K562 (cell line): ENCODE data around the gene CFAP298. TPM values are rescaled to one million over a fixed set of nuclear protein-coding genes. Genes with fewer than 3 reads are reported as not detected.

ENCODE experiments used
- GTF2B ChIP-seq: IDR thresholded peaks from 2 replicates; pipeline ENCODE4 v1.6.1; 2011; ENCODE audit not compliant: insufficient read length; ENCODE audit errors: extremely low read depth
- LARP7 ChIP-seq: fragments of 450-650 bp; IDR thresholded peaks from 2 replicates; pipeline ENCODE4 v1.6.1; 2016
- POLR3A ChIP-seq: IDR thresholded peaks from 2 replicates; pipeline ENCODE4 v1.6.1; 2011; ENCODE audit warnings: borderline replicate concordance, mild to moderate bottlenecking, moderate library complexity; ENCODE audit not compliant: insufficient read length, insufficient read depth; ENCODE audit errors: extremely low read depth
- ZNF76 ChIP-seq: fragments of 250-450 bp; sonication (Bioruptor Pico); IDR thresholded peaks from 2 replicates; pipeline ENCODE4 v1.4.0; 2020; ENCODE audit warnings: mild to moderate bottlenecking, moderate library complexity, borderline replicate concordance
- polyA plus RNA-seq, 8 experiments: library from polyadenylated mRNA; depleted of rRNA in 4 of 8; stranded (reverse) in 5 of 8; unstranded in 3 of 8; fragments of >200 nt; fragmentation: Nextera tagmentation in 2 of 8; fragmentation: Illumina TruSeq in 1 of 8; extraction: Ambion mirVana in 2 of 8; extraction: Trizol in 1 of 8; gene quantifications; 2 replicates each; pipeline versions ENCODE4 v1.2.1 to v1.2.3, GENCODE V29; 2011 to 2014; ENCODE audit warnings: inconsistent platforms in 1 of 8, missing spikeins in 1 of 8
- total RNA-seq, 7 experiments: library from RNA; depleted of rRNA in 6 of 7; stranded (reverse); fragments of >200 nt in 6 of 7; fragmentation: Illumina TruSeq in 2 of 7; extraction: Trizol in 2 of 7; gene quantifications; 2 replicates each; pipeline versions ENCODE4 v1.2.1 to v1.2.3, GENCODE V29; 2011 to 2021; ENCODE audit warnings: low replicate concordance in 1 of 7
- TF ChIP-seq, protein P1 (sequence below): fragments of 200-600 bp; sonication (generic); IDR thresholded peaks from one replicate; pipeline ENCODE4 v1.6.1; 2012; ENCODE audit warnings: mild to moderate bottlenecking, low read depth, low read length, inconsistent platforms
- TF ChIP-seq, protein P2 (sequence below): fragments of 450-650 bp; conservative IDR thresholded peaks from 2 replicates; pipeline ENCODE4 v1.6.1; 2016; ENCODE audit warnings: missing genetic modification characterization, low read depth, mild to moderate bottlenecking, control low read depth, missing compliant biosample characterization

The CFAP298 gene
- total and polyA plus RNA-seq, 9 of the 15 experiments (the other 6 are each of a cell fraction or from before 2014, with no cell fraction given), result 31.4 to 178 (median 89.7) TPM

DNA sequence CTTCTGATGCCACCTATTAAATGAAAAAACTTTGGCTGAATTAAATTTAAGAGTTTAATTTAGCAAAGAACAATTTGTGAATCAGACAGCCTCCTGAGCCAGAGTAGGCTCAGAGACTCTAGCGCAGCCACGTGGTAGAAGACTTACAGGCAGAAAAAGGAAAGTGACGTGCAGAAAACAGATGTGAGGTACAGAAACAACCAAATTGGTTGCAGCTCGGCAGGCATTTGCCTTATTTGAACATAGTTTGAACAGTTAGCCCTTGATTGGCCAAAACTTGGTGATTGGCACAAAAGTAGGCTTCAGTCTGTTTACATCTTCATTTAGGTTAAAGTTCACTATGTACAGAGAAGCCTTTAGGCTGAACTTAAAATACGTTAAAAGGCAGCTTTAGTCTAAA is 49.8 kb downstream of the CFAP298 start (continued):
- TF ChIP-seq POLR3A (no peak), LARP7 (no peak), GTF2B (no peak), ZNF76 (CRISPR knock-in tag) (no peak)
- TF ChIP-seq, protein P1, sequence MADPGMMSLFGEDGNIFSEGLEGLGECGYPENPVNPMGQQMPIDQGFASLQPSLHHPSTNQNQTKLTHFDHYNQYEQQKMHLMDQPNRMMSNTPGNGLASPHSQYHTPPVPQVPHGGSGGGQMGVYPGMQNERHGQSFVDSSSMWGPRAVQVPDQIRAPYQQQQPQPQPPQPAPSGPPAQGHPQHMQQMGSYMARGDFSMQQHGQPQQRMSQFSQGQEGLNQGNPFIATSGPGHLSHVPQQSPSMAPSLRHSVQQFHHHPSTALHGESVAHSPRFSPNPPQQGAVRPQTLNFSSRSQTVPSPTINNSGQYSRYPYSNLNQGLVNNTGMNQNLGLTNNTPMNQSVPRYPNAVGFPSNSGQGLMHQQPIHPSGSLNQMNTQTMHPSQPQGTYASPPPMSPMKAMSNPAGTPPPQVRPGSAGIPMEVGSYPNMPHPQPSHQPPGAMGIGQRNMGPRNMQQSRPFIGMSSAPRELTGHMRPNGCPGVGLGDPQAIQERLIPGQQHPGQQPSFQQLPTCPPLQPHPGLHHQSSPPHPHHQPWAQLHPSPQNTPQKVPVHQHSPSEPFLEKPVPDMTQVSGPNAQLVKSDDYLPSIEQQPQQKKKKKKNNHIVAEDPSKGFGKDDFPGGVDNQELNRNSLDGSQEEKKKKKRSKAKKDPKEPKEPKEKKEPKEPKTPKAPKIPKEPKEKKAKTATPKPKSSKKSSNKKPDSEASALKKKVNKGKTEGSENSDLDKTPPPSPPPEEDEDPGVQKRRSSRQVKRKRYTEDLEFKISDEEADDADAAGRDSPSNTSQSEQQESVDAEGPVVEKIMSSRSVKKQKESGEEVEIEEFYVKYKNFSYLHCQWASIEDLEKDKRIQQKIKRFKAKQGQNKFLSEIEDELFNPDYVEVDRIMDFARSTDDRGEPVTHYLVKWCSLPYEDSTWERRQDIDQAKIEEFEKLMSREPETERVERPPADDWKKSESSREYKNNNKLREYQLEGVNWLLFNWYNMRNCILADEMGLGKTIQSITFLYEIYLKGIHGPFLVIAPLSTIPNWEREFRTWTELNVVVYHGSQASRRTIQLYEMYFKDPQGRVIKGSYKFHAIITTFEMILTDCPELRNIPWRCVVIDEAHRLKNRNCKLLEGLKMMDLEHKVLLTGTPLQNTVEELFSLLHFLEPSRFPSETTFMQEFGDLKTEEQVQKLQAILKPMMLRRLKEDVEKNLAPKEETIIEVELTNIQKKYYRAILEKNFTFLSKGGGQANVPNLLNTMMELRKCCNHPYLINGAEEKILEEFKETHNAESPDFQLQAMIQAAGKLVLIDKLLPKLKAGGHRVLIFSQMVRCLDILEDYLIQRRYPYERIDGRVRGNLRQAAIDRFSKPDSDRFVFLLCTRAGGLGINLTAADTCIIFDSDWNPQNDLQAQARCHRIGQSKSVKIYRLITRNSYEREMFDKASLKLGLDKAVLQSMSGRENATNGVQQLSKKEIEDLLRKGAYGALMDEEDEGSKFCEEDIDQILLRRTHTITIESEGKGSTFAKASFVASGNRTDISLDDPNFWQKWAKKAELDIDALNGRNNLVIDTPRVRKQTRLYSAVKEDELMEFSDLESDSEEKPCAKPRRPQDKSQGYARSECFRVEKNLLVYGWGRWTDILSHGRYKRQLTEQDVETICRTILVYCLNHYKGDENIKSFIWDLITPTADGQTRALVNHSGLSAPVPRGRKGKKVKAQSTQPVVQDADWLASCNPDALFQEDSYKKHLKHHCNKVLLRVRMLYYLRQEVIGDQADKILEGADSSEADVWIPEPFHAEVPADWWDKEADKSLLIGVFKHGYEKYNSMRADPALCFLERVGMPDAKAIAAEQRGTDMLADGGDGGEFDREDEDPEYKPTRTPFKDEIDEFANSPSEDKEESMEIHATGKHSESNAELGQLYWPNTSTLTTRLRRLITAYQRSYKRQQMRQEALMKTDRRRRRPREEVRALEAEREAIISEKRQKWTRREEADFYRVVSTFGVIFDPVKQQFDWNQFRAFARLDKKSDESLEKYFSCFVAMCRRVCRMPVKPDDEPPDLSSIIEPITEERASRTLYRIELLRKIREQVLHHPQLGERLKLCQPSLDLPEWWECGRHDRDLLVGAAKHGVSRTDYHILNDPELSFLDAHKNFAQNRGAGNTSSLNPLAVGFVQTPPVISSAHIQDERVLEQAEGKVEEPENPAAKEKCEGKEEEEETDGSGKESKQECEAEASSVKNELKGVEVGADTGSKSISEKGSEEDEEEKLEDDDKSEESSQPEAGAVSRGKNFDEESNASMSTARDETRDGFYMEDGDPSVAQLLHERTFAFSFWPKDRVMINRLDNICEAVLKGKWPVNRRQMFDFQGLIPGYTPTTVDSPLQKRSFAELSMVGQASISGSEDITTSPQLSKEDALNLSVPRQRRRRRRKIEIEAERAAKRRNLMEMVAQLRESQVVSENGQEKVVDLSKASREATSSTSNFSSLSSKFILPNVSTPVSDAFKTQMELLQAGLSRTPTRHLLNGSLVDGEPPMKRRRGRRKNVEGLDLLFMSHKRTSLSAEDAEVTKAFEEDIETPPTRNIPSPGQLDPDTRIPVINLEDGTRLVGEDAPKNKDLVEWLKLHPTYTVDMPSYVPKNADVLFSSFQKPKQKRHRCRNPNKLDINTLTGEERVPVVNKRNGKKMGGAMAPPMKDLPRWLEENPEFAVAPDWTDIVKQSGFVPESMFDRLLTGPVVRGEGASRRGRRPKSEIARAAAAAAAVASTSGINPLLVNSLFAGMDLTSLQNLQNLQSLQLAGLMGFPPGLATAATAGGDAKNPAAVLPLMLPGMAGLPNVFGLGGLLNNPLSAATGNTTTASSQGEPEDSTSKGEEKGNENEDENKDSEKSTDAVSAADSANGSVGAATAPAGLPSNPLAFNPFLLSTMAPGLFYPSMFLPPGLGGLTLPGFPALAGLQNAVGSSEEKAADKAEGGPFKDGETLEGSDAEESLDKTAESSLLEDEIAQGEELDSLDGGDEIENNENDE, result no peak
- TF ChIP-seq, protein P2, sequence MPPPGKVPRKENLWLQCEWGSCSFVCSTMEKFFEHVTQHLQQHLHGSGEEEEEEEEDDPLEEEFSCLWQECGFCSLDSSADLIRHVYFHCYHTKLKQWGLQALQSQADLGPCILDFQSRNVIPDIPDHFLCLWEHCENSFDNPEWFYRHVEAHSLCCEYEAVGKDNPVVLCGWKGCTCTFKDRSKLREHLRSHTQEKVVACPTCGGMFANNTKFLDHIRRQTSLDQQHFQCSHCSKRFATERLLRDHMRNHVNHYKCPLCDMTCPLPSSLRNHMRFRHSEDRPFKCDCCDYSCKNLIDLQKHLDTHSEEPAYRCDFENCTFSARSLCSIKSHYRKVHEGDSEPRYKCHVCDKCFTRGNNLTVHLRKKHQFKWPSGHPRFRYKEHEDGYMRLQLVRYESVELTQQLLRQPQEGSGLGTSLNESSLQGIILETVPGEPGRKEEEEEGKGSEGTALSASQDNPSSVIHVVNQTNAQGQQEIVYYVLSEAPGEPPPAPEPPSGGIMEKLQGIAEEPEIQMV, result no peak
